ENCODE measurements around the gene IGF2BP2. TPM values are rescaled to one million over a fixed set of nuclear protein-coding genes. Genes with fewer than 3 reads are reported as not detected.

IGF2BP2 gene
- total RNA-seq, 4 donors from 2014 or later: 5.1 to 29.8 (median 9.3) TPM

DNA sequence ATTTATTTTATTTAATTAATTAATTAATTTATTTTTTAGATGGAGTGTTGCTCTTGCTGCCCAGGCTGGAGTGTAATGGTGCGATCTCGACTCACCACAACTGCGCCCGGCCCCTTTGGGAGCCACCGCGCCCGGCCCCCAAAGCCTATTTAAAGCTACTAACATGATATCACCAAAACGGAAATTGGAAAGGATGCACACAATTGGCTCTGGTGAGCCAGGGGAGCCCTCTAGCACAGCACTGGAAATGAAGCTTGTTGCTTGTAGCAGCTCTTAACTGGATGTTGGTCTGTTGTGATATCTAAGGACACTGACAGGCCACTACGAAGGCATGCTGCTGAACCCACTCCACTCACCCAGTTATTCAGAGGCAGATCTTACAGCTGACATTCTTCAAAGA lies 104.5 kb downstream of the IGF2BP2 start:
- 86 to 89% methylated on average over 9 of the region's 9 CpGs for WGBS, 2 donors
- DNase-seq (ENCODE audit: low spot score in 2 of 2): no peak
- intact Hi-C loops (cut with DNase I; ENCODE audit: low total_unique reads): no loop called here
- no peak for TF ChIP-seq POLR2A (IDR thresholded peaks at IDR 0.05)
- no peak for TF ChIP-seq CTCF (IDR thresholded peaks at IDR 0.05)
- H3K4me3 ChIP-seq (ENCODE audit: low read depth, poor library complexity, severe bottlenecking): no peak overlapping the region

- intact Hi-C loops (cut with DNase I; ENCODE audit: low total_unique reads): no loop called here
- DNase-seq (ENCODE audit: low spot score in 2 of 2): no peak
- no peak for TF ChIP-seq POLR2A (IDR thresholded peaks at IDR 0.05)
- H3K4me3 ChIP-seq (ENCODE audit: low read depth, poor library complexity, severe bottlenecking): no peak overlapping the region
- 92 to 95% methylated on average over 7 of the region's 7 CpGs for WGBS, 2 donors
Observed at GRCh38 chr3:185718736-185719593, 105.9 kb downstream of the IGF2BP2 start.

DNA sequence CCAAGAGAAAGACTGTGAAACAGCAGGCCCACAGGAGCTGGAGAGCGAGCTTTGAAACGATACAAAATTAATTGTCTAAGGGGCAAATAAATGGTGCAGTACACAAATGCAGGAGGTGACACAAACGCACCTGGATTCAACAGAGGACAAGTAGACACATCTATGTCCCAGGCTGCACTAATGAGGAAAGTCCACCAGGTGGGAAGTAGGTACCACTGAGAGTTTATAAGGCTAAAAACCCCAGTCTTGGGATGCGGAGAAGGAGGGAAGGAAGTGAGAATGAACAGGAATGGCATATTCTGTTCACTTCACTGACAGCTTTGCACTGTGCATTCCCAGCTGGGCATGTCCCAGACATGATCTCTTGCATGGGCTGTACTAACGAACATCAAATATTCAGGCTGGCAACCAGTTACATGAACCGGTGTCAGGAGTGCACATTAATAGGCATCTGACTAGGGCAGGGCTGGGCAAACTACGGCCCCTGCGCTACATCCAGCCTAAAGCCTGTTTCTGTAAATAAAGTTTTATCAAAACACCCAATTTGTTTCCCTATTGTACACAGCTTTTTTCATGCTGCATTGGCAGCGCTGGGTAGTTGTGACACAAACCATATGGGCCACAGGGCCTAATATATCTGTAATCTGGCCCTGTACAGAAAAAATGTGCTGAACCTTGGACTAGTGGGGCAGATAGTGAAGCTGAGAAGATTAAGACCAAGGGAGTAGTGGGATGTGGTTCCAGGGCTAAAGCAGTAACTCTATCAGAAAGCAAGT lies 107.0 kb downstream of the IGF2BP2 start:
- H3K4me3 ChIP-seq (ENCODE audit: low read depth, poor library complexity, severe bottlenecking): no peak overlapping the region
- 61% methylated on average over 9 of the region's 9 CpGs for WGBS, 2 donors
- intact Hi-C loops (cut with DNase I; ENCODE audit: low total_unique reads): no loop called here
- TF ChIP-seq CTCF (IDR thresholded peaks at IDR 0.05) (no peak), POLR2A (IDR thresholded peaks at IDR 0.05) (no peak)
- no peak for DNase-seq (ENCODE audit: low spot score in 2 of 2)

GRCh38 chr3:185717121-185717520 lies 107.7 kb downstream of the IGF2BP2 start:
- intact Hi-C loops (cut with DNase I; ENCODE audit: low total_unique reads): no loop called here
- no peak overlapping the region for H3K4me3 ChIP-seq (ENCODE audit: low read depth, poor library complexity, severe bottlenecking)
- DNase-seq (ENCODE audit: low spot score in 2 of 2): no peak
- 38 to 54% methylated on average over 4 of the region's 4 CpGs for WGBS, 2 donors
- TF ChIP-seq CTCF (IDR thresholded peaks at IDR 0.05): no peak
- no peak for TF ChIP-seq POLR2A (IDR thresholded peaks at IDR 0.05)

DNA sequence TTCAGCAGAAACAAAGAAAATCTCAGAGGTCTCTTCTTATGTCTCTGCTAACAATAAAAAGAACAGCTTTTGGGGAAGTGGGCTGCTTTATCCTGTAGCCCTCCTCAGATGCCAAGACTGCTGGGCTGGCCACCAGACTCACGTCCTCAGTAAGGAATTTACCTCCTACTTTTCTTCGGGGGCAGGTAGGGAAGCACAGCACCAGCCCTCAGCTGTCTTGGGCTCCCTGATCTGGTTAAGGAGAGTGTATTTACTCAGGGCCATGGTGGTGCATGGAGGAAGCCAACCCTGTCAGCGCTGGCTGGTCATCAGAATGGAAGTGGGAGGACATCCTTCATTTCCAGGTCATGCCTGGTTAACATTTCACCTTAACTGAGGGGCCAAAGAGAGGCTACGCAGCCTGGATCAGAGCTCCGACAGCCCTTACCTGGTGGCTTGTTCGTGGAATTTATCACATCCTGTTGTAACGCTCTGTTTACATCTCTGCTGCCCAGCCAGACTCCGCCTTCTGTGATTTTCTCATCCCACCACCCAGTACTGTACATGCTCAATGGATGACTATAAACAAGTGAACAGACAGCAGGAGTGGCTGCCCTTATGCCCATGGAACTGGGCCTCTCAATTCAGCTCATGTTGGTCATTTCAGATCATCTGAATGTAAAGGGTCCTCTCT lies 108.3 kb downstream of the IGF2BP2 start:
- 64 to 68% methylated on average over 8 of the region's 8 CpGs for WGBS, 2 donors
- intact Hi-C loops (cut with DNase I; ENCODE audit: low total_unique reads): no loop called here
- no peak overlapping the region for H3K4me3 ChIP-seq (ENCODE audit: low read depth, poor library complexity, severe bottlenecking)
- no peak for TF ChIP-seq CTCF (IDR thresholded peaks at IDR 0.05)
- no peak for TF ChIP-seq POLR2A (IDR thresholded peaks at IDR 0.05)
- no peak for DNase-seq (ENCODE audit: low spot score in 2 of 2)

GRCh38 chr3:185715091-185715490 lies 109.8 kb downstream of the IGF2BP2 start:
- DNase-seq (ENCODE audit: low spot score in 2 of 2): no peak
- WGBS, 2 donors: 32 to 39% methylated on average over 8 of the region's 8 CpGs
- intact Hi-C loops (cut with DNase I; ENCODE audit: low total_unique reads): no loop called here
- H3K4me3 ChIP-seq (ENCODE audit: low read depth, poor library complexity, severe bottlenecking): no peak overlapping the region
- TF ChIP-seq CTCF (IDR thresholded peaks at IDR 0.05): no peak
- no peak for TF ChIP-seq POLR2A (IDR thresholded peaks at IDR 0.05)

Data from lower leg skin (tissue), 4 donors.